Ovary (tissue), 9 donors: ENCODE results near the gene DMAC2L. TPM values are rescaled to one million over a fixed set of nuclear protein-coding genes. Genes with fewer than 3 reads are reported as not detected.

Experiments used
- DNase-seq, 5 donors: peaks; one replicate each; pipeline ENCODE4 v3.0.0-alpha.2; 2019 to 2020
- H3K27ac ChIP-seq, 2 donors: fragments of 200-600 bp; one replicate each; pipeline versions ENCODE4 v1.5.1 to v1.8.0; 2019 to 2022
- H3K27me3 ChIP-seq: fragments of 200-600 bp; one replicate; pipeline ENCODE4 v1.8.0; 2022
- H3K36me3 ChIP-seq: fragments of 200-600 bp; sonication (generic); one replicate; pipeline ENCODE4 v1.5.1; 2019
- H3K4me1 ChIP-seq: one replicate; pipeline ENCODE4 v1.8.1; 2013; ENCODE audit warnings: mild to moderate bottlenecking, moderate library complexity; ENCODE audit not compliant: insufficient read depth
- H3K4me3 ChIP-seq: fragments of 200-600 bp; sonication (generic); one replicate; pipeline ENCODE4 v1.5.1; 2017
- H3K9me3 ChIP-seq, 2 donors: fragments of 200-600 bp in 1 of 2; sonication (generic) in 1 of 2; one replicate each; pipeline versions ENCODE4 v1.5.1 to v1.8.1; 2013 to 2019; ENCODE audit warnings: mild to moderate bottlenecking in 1 of 2, moderate library complexity in 1 of 2
- EP300 ChIP-seq: sonication (generic); formaldehyde crosslinking; IDR thresholded peaks from one replicate; pipeline ENCODE4 v1.6.1; 2017; ENCODE audit warnings: antibody characterized with exemption
- POLR2A ChIP-seq: fragments of 450-650 bp; IDR thresholded peaks from one replicate; pipeline ENCODE4 v1.6.1; 2017; ENCODE audit warnings: antibody characterized with exemption, mild to moderate bottlenecking, moderate library complexity
- WGBS, 3 donors: extraction: QIAGEN DNeasy Blood & Tissue Kit in 1 of 3; methylation state at CpG; one replicate each; pipeline versions ENCODE4 v1.1.5 to v1.1.7; 2013 to 2017; 5-methylcytosine and 5-hydroxymethylcytosine counted together
- intact Hi-C, 4 donors: fragments of 100-400 bp; cut with DNase I; formaldehyde crosslinking; loops; one replicate each; pipeline versions ENCODE4 v1.11.0 to v1.15.1; 2022 to 2023
- microRNA-seq, 3 donors: library from miRNA; unstranded; fragments of <30 nt; microRNA quantifications; one replicate each; pipeline versions ENCODE4 to v1.2.0, GENCODE V29; 2019 to 2020
- polyA plus RNA-seq, 2 donors: library from polyadenylated mRNA; stranded (reverse); fragments of 200-250 nt in 1 of 2; fragments of 350-450 nt in 1 of 2; fragmentation: Illumina TruSeq in 1 of 2; extraction: RNeasy Lipid Tissue Mini Kit (QIAGEN cat#74804) in 1 of 2; gene quantifications; one replicate each; pipeline ENCODE4 v1.2.3, GENCODE V29; 2013 to 2014
- small RNA-seq: library from RNA; depleted of rRNA; stranded (forward); fragments of <200 nt; gene quantifications from one replicate; pipeline ENCODE3, GENCODE V24; 2016
- total RNA-seq, 7 donors: library from RNA; depleted of rRNA in 2 of 7; stranded (reverse); fragments of >200 nt in 2 of 7; fragmentation: NEBNext Ultra II Directional in 3 of 7; extraction: Animal tissue kit (Norgen Biotek cat#: 25700) in 3 of 7; gene quantifications; one replicate each; pipeline versions ENCODE4 v1.1.0 to v1.2.4, GENCODE V29; 2016 to 2023
- TF ChIP-seq, protein P1 (sequence below), 3 donors: fragments of 450-650 bp in 2 of 3; fragments of 200-600 bp in 1 of 3; IDR thresholded peaks; one replicate each; pipeline versions ENCODE4 v1.5.1 to v1.8.0; 2016 to 2022; ENCODE audit warnings: antibody characterized with exemption in 3 of 3, mild to moderate bottlenecking in 1 of 3
- donor health status: DM: no; HTN: no; CAD: no; lungs with moderate emphysema.
- donor health status: DM: no; HTN: no; CAD: no.
- donor health status: Bipolar disorder and iron deficiency.
- donor health status: DM: yes; HTN: yes; CAD: no.
- donor health status: DM: no; HTN: no; CAD: no.
- donor health status: DM: yes; HTN: yes; CAD: no.

The DMAC2L gene
- total and polyA plus RNA-seq, 9 donors = 5.1 to 19.8 (median 12.9) TPM

DNA sequence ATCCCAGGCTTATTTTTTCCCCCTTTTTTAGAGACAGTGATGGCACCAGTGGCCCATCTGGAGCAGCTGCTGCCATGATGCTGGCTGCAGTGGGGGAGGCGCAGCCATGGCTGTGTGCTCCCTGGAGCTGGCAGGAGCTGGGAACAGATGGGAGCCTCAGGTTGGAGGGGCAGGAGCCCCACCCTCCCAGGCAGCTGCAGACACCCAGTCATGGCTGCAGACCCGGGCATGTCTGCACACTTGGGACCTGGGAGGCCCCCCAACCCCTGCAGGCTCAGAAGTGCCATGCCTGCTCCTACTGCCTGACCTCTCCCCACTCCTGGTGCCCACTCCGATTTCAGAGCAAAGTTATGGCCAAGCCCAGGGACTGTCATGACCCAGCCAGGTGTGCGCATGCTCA lies 59.4 kb downstream of the DMAC2L start:
- WGBS, 3 donors = 89 to 97% (median 91%) methylated on average over 4 of the region's 4 CpGs
- TF ChIP-seq POLR2A (no peak), EP300 (no peak)
- TF ChIP-seq, protein P1, sequence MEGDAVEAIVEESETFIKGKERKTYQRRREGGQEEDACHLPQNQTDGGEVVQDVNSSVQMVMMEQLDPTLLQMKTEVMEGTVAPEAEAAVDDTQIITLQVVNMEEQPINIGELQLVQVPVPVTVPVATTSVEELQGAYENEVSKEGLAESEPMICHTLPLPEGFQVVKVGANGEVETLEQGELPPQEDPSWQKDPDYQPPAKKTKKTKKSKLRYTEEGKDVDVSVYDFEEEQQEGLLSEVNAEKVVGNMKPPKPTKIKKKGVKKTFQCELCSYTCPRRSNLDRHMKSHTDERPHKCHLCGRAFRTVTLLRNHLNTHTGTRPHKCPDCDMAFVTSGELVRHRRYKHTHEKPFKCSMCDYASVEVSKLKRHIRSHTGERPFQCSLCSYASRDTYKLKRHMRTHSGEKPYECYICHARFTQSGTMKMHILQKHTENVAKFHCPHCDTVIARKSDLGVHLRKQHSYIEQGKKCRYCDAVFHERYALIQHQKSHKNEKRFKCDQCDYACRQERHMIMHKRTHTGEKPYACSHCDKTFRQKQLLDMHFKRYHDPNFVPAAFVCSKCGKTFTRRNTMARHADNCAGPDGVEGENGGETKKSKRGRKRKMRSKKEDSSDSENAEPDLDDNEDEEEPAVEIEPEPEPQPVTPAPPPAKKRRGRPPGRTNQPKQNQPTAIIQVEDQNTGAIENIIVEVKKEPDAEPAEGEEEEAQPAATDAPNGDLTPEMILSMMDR (IDR thresholded peaks at IDR 0.05) = no peak
- H3K4me1 ChIP-seq = peaks cover 1% of the 10 kb centered on the region
- intact Hi-C loops = no loop called here
- H3K27ac ChIP-seq = no peak overlapping the region
- no peaks in the 10 kb centered on the region for H3K9me3 ChIP-seq
- no peak overlapping the region for H3K4me3 ChIP-seq
- H3K36me3 ChIP-seq = no peaks in the 10 kb centered on the region
- H3K27me3 ChIP-seq = no peaks in the 10 kb centered on the region
- no peak for DNase-seq

DNA sequence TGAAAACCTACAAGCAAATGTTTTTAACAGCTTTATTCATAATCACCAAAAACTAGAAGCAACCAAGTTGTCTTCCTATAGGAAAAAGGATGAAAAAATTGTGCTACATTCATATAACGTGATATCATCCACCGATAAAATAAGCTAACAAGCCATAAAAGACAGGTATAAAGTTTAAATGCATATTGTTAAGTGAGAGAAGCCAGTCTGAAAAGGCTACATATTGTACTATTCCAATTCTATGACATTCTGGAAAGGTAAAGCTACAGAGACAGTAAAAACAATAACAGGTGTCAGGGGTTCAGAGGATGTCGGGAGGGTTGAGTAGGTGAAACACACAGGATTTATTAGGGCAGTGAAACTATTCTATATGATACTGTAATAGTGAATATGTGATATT lies 61.8 kb downstream of the DMAC2L start:
- Histone ChIP-seq H3K4me1 (peaks cover 1% of the 10 kb centered on the region), H3K36me3 (no peaks in the 10 kb centered on the region), H3K27ac (no peak overlapping the region), H3K9me3 (no peaks in the 10 kb centered on the region), H3K4me3 (no peak overlapping the region), H3K27me3 (no peaks in the 10 kb centered on the region)
- no peak for TF ChIP-seq POLR2A
- TF ChIP-seq, protein P1 (IDR thresholded peaks at IDR 0.05) = no peak
- intact Hi-C loops = no loop called here
- 96 to 97% (median 97%) methylated on average over 3 of the region's 3 CpGs for WGBS, 3 donors
- DNase-seq = no peak

DNA sequence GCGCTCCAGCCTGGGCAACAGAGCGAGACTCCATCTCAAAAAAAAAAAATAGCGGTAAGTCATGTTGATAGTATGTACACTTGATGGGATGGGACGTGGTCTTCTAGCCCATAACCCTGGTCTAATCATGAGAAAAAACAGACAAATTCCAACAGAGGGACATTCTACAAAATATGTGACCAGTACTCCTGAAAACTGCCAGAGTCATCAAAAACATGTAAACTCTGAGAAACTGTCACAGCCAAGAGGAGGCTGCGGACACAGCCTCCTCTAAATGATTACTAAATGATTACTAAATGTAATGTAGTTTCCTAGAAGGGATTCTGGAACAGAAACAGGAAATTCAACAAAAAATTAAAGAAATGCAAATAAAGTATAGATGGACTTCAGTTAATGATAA lies 63.6 kb downstream of the DMAC2L start:
- TF ChIP-seq POLR2A = no peak
- TF ChIP-seq, protein P1 (IDR thresholded peaks at IDR 0.05) = no peak
- no peak for TF ChIP-seq EP300
- 93 to 97% (median 96%) methylated on average over 5 of the region's 5 CpGs for WGBS, 3 donors

More for the DNA sequence above, 63.6 kb downstream of the DMAC2L start:
- H3K4me1 ChIP-seq = peaks cover 1% of the 10 kb centered on the region
- intact Hi-C loops = no loop called here
- no peak overlapping the region for H3K4me3 ChIP-seq
- no peaks in the 10 kb centered on the region for H3K36me3 ChIP-seq
- H3K27ac ChIP-seq = no peak overlapping the region
- no peaks in the 10 kb centered on the region for H3K27me3 ChIP-seq
- DNase-seq = no peak
- H3K9me3 ChIP-seq = no peaks in the 10 kb centered on the region

Small RNA genes within 50 kb of the gene (microRNA-seq; reads per million reads assigned to microRNA genes)
- gene MIR4504 = 0 reads per million in 3 donors

Small RNA genes within 50 kb of the gene (small RNA-seq; reads per million reads assigned to genes)
- not detected for gene MIR4504

Other genes with a start within 250 kb of the DMAC2L start
- gene VCPKMT, start 195.8 kb upstream of the DMAC2L start, total RNA-seq = 1 to 10 TPM; 5.1 to 7.8 (median 6.4) TPM
- gene VCPKMT, start 195.8 kb upstream of the DMAC2L start, polyA plus RNA-seq = 1 to 10 TPM; 5.8 TPM
- 10 to 100 TPM; 20.6 to 29.3 (median 27.4) TPM for gene SOS2, start 80.7 kb upstream of the DMAC2L start, total RNA-seq
- gene SOS2, start 80.7 kb upstream of the DMAC2L start, polyA plus RNA-seq = 10 to 100 TPM; 10.2 to 20.5 TPM
- 1 to 10 TPM; 3.1 to 5.9 (median 5.1) TPM for gene L2HGDH, start 95 bp upstream of the DMAC2L start, total RNA-seq
- 1 to 10 TPM; 2.3 to 3.5 TPM for gene L2HGDH, start 95 bp upstream of the DMAC2L start, polyA plus RNA-seq
- gene CDKL1, start 84.6 kb downstream of the DMAC2L start, total RNA-seq = 10 to 100 TPM; 17.6 to 69.3 (median 34.1) TPM
- 10 to 100 TPM; 11.9 to 18.5 TPM for gene CDKL1, start 84.6 kb downstream of the DMAC2L start, polyA plus RNA-seq
- gene MAP4K5, start 220.2 kb downstream of the DMAC2L start, total RNA-seq = 100 to 1,000 TPM in 2 of 7 donors, 10 to 100 TPM in 5; 60.8 to 202 (median 69.8) TPM
- 10 to 100 TPM; 32.4 to 35.4 TPM for gene MAP4K5, start 220.2 kb downstream of the DMAC2L start, polyA plus RNA-seq
- gene ATL1, start 247.8 kb downstream of the DMAC2L start, total RNA-seq = 10 to 100 TPM in 4 of 7 donors, 1 to 10 TPM in 3; 6.8 to 11.4 (median 10.7) TPM
- 10 to 100 TPM in 1 of 2 donors, 1 to 10 TPM in 1; 6.6 to 11.8 TPM for gene ATL1, start 247.8 kb downstream of the DMAC2L start, polyA plus RNA-seq